HepG2 (cell line): ENCODE measurements around the gene COX14. TPM values are rescaled to one million over a fixed set of nuclear protein-coding genes. Genes with fewer than 3 reads are reported as not detected.

ENCODE experiments used
- ATF3 ChIP-seq: sonication (generic); formaldehyde crosslinking; IDR thresholded peaks from 2 replicates; pipeline ENCODE4 v1.4.0; 2020; ENCODE audit warnings: missing genetic modification reagents
- CEBPG ChIP-seq: IDR thresholded peaks from 2 replicates; pipeline ENCODE4 v1.6.1; 2016
- CHCHD3 ChIP-seq: sonication (generic); formaldehyde crosslinking; IDR thresholded peaks from 2 replicates; pipeline ENCODE4 v1.8.0; 2022; ENCODE audit warnings: mild to moderate bottlenecking, missing genetic modification reagents, moderate library complexity
- DNMT3B ChIP-seq: conservative IDR thresholded peaks from 2 replicates; pipeline ENCODE4 v1.6.1; 2016; ENCODE audit warnings: missing biosample characterization, control low read depth
- DRAP1 ChIP-seq: IDR thresholded peaks from 2 replicates; pipeline ENCODE4 v1.6.1; 2016; ENCODE audit warnings: missing genetic modification reagents, missing compliant biosample characterization
- EEA1 ChIP-seq: sonication (generic); formaldehyde crosslinking; IDR thresholded peaks from 2 replicates; pipeline ENCODE4 v1.5.1; 2020; ENCODE audit warnings: mild to moderate bottlenecking, missing genetic modification reagents, borderline replicate concordance
- FIP1L1 ChIP-seq: fragments of 200-400 bp; formaldehyde crosslinking; IDR thresholded peaks from 2 replicates; pipeline ENCODE4 v1.6.1; 2018; ENCODE audit warnings: low read depth, mild to moderate bottlenecking, low read length, moderate library complexity, borderline replicate concordance; ENCODE audit not compliant: insufficient read depth
- FOXA3 ChIP-seq: IDR thresholded peaks from 2 replicates; pipeline ENCODE4 v1.6.1; 2016; ENCODE audit warnings: missing genetic modification reagents, missing compliant biosample characterization
- GLMP ChIP-seq: sonication (generic); formaldehyde crosslinking; IDR thresholded peaks from 2 replicates; pipeline ENCODE4 v1.9.0; 2021; ENCODE audit warnings: missing genetic modification reagents, mild to moderate bottlenecking, borderline replicate concordance
- JARID2 ChIP-seq: sonication (generic); formaldehyde crosslinking; IDR thresholded peaks from 2 replicates; pipeline ENCODE4 v1.8.1; 2023; ENCODE audit warnings: missing genetic modification reagents, inconsistent platforms; ENCODE audit not compliant: insufficient replicate concordance
- PAX8 ChIP-seq: sonication (generic); formaldehyde crosslinking; IDR thresholded peaks from 2 replicates; pipeline ENCODE4 v1.8.0; 2022; ENCODE audit warnings: mild to moderate bottlenecking, missing genetic modification reagents, borderline replicate concordance
- RXRB ChIP-seq: IDR thresholded peaks from 2 replicates; pipeline ENCODE4 v1.6.1; 2016; ENCODE audit warnings: borderline replicate concordance, missing genetic modification reagents, missing compliant biosample characterization
- SPEN ChIP-seq: sonication (generic); formaldehyde crosslinking; IDR thresholded peaks from 2 replicates; pipeline ENCODE4 v1.5.1; 2020; ENCODE audit warnings: low read depth, mild to moderate bottlenecking, missing genetic modification reagents
- TERF1 ChIP-seq: sonication (generic); formaldehyde crosslinking; IDR thresholded peaks from 2 replicates; pipeline ENCODE4 v1.8.0; 2022; ENCODE audit warnings: mild to moderate bottlenecking, missing genetic modification reagents, moderate library complexity
- ZBED4 ChIP-seq: sonication (generic); formaldehyde crosslinking; IDR thresholded peaks from 2 replicates; pipeline ENCODE4 v1.4.0; 2020; ENCODE audit warnings: missing genetic modification reagents, borderline replicate concordance
- ZGPAT ChIP-seq: IDR thresholded peaks from 2 replicates; pipeline ENCODE4 v1.6.1; 2016; ENCODE audit warnings: mild to moderate bottlenecking
- ZNF30 ChIP-seq: sonication (generic); formaldehyde crosslinking; IDR thresholded peaks from 2 replicates; pipeline ENCODE4 v1.5.0; 2020; ENCODE audit warnings: mild to moderate bottlenecking, missing genetic modification reagents
- ZNF383 ChIP-seq: sonication (generic); formaldehyde crosslinking; IDR thresholded peaks from 2 replicates; pipeline ENCODE4 v1.4.0; 2020; ENCODE audit warnings: missing genetic modification reagents, mild to moderate bottlenecking, borderline replicate concordance
- ZNF558 ChIP-seq: sonication (generic); formaldehyde crosslinking; IDR thresholded peaks from 2 replicates; pipeline ENCODE4 v1.9.0; 2022; ENCODE audit warnings: mild to moderate bottlenecking, missing genetic modification reagents, borderline replicate concordance
- polyA plus RNA-seq, 8 experiments: library from polyadenylated mRNA; depleted of rRNA in 3 of 8; stranded (reverse) in 7 of 8; unstranded in 1 of 8; fragments of >200 nt; fragmentation: Illumina TruSeq in 4 of 8; extraction: Trizol in 4 of 8; gene quantifications; 2 replicates each; pipeline versions ENCODE4 v1.2.1 to v1.2.3, GENCODE V29; 2011 to 2016; ENCODE audit warnings: low read depth in 4 of 8, missing spikeins in 1 of 8, mixed read lengths in 1 of 8; ENCODE audit not compliant: insufficient read depth in 1 of 8
- total RNA-seq, 5 experiments: library from RNA; depleted of rRNA; stranded (reverse); fragments of >200 nt; fragmentation: Illumina TruSeq; extraction: Trizol; gene quantifications; 2 replicates each; pipeline ENCODE4 v1.2.3, GENCODE V29; 2016; ENCODE audit warnings: low read depth in 1 of 5

Gene COX14
- total and polyA plus RNA-seq, 2 of the 13 experiments (the other 11 are each of a cell fraction or from before 2014, with no cell fraction given): 53.0 to 71.6 TPM

- TF ChIP-seq ZGPAT (CRISPR knock-in tag) (peak; percentile 53), DNMT3B (peak; percentile 71; the same call in 1 of the 2 replicates), RXRB (CRISPR knock-in tag) (peak; percentile 59; the same call in 1 of the 2 replicates), FOXA3 (CRISPR knock-in tag) (peak; percentile 85), ATF3 (CRISPR knock-in tag) (no peak), ZNF558 (CRISPR knock-in tag) (no peak), DRAP1 (peak; percentile 56; the same call in 1 of the 2 replicates), ZNF383 (CRISPR knock-in tag) (no peak), CEBPG (CRISPR knock-in tag) (no peak), JARID2 (CRISPR knock-in tag) (no peak), ZBED4 (no peak; the same call in 1 of the 2 replicates), TERF1 (CRISPR knock-in tag) (no peak), PAX8 (no peak), SPEN (CRISPR knock-in tag) (no peak), ZNF30 (CRISPR knock-in tag) (no peak), EEA1 (CRISPR knock-in tag) (no peak), GLMP (CRISPR knock-in tag) (no peak), CHCHD3 (no peak), FIP1L1 (no peak)
Measured at GRCh38 chr12:50082644-50083043, 29.4 kb upstream of the COX14 start (continued).
